Transverse colon (tissue), 4 donors: ENCODE results near the gene HERC2.

Source experiments
- CTCF ChIP-seq, 5 experiments: fragments of 200-600 bp in 3 of 5; fragments of 450-650 bp in 2 of 5; sonication (generic) in 3 of 5; IDR thresholded peaks; 1 replicate in 2 of 5; 2 replicates in 3 of 5; pipeline ENCODE4 v1.5.1; 2016 to 2017; ENCODE audit warnings: antibody characterized with exemption in 5 of 5, inconsistent platforms in 3 of 5, mild to moderate bottlenecking in 2 of 5, moderate library complexity in 1 of 5
- EP300 ChIP-seq: sonication (generic); formaldehyde crosslinking; IDR thresholded peaks from one replicate; pipeline ENCODE4 v1.6.1; 2017; ENCODE audit warnings: antibody characterized with exemption, low read depth
- POLR2AphosphoS5 ChIP-seq, 3 donors: sonication (generic); formaldehyde crosslinking; IDR thresholded peaks; one replicate each; pipeline ENCODE4 v1.6.1; 2016; ENCODE audit warnings: antibody characterized with exemption in 3 of 3

- TF ChIP-seq CTCF (IDR thresholded peaks at IDR 0.05) (no peak), POLR2AphosphoS5 (IDR thresholded peaks at IDR 0.05) (no peak), EP300 (no peak)
These were observed 194.9 kb downstream of the HERC2 start for GRCh38 chr15:28127036-28127435.
